Testis (tissue), 2 donors: ENCODE results near the gene BSG.
"Not testable (repeated sequence)": the region's sequence is repeated elsewhere in the genome, so short reads cannot be mapped to it uniquely, and the experiment has no call there.

Experiments used
- CTCF ChIP-seq, 3 experiments: fragments of 450-650 bp in 2 of 3; fragments of 200-600 bp in 1 of 3; sonication (generic) in 1 of 3; IDR thresholded peaks; one replicate each; pipeline ENCODE4 v1.5.1; 2016 to 2019; ENCODE audit warnings: antibody characterized with exemption in 3 of 3, mild to moderate bottlenecking in 2 of 3, moderate library complexity in 1 of 3
- POLR2A ChIP-seq: fragments of 450-650 bp; IDR thresholded peaks from one replicate; pipeline ENCODE4 v1.6.1; 2017; ENCODE audit warnings: antibody characterized with exemption, mild to moderate bottlenecking, moderate library complexity

- TF ChIP-seq CTCF (IDR thresholded peaks at IDR 0.05); POLR2A: not testable (repeated sequence)
Observed at GRCh38 chr19:626566-626965, 54.2 kb downstream of the BSG start.
